Stimulated activated CD4-positive, alpha-beta T cell treated with anti-CD3 and anti-CD28 coated beads, TNF-alpha, amount 100 ng/mL, for 4 hours (primary cell): Measurements from ENCODE around the gene ZCCHC24.

Source experiments
- DNase-seq, 3 experiments: peaks; one replicate each; pipeline ENCODE4 v3.0.0-alpha.2; 2020; ENCODE audit warnings: low read depth in 3 of 3

ZCCHC24 gene

GRCh38 chr10:79445977-79446757 lies 743 bp upstream of the ZCCHC24 start:
- peak in 1 of 3 experiments; percentile 7 for DNase-seq

- DNase-seq = peak in 2 of 3 experiments; percentile 12 to 33
Measured at GRCh38 chr10:79444199-79445119, 965 bp downstream of the ZCCHC24 start.

GRCh38 chr10:79443338-79444198 lies 1.9 kb downstream of the ZCCHC24 start:
- no peak for DNase-seq

GRCh38 chr10:79442171-79443040 lies 3.0 kb downstream of the ZCCHC24 start:
- DNase-seq = no peak

GRCh38 chr10:79441433-79441832 lies 4.0 kb downstream of the ZCCHC24 start:
- no peak for DNase-seq

GRCh38 chr10:79440281-79440680 lies 5.1 kb downstream of the ZCCHC24 start:
- DNase-seq = no peak

DNA sequence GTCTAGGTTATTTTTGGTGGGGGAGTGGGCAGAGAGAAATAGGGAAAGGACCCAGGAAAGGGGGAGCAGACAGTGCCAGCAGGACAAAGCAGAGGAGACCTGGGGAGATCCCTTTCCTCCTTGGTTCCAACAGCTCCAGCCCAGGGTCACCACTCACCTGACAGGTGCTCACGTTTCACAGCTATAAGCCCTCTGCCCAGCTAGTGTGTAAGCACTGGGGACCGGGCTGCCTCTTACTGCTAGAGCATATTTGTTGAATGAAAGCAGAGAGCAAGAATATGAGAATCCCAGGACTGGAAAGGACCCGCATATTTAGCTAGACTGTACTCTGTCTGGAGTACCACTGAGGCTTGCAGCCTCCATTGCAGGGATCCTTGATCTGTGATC lies 6.7 kb downstream of the ZCCHC24 start:
- DNase-seq = no peak

GRCh38 chr10:79438021-79438698 lies 7.3 kb downstream of the ZCCHC24 start:
- DNase-seq = no peak

GRCh38 chr10:79437111-79437814 lies 8.2 kb downstream of the ZCCHC24 start:
- DNase-seq = no peak

GRCh38 chr10:79436850-79437103 lies 8.6 kb downstream of the ZCCHC24 start:
- no peak for DNase-seq

DNA sequence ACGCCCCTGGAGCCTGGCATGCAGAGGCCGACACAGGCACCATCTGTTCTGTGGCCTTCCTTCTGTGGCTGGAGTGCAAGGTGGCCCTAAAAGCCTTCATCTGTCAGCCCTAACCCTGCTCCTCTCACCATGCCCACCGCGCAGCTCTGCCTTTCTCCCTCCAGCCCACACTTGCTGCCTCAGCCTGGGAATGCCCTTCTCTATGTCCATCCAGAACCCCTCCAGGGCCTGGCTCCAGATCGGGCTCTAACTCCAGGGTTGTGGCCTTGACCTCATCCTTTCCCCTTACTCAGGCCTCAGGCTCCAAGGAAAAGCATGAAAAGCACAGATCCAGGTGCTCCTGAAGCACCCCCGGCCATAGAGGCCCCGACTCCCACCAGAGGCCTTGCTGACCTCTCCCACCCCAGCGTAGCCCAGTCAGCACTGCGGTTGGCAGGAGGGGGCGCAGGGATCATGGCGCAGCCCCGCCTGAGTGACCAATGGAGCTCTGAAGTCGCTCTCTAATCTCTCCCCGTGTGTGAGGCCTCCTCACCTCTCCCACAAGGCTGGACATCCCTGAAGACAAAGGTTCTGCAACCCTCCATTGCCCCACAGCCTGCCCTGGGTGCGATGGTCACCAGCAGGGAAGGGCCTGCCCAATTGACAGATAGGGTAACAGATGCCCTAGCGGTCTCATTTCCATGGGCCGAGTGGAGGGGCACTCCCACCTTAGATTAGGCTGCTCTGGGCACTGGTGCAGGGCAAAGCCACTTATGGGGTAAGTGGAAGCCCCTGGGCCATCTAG lies 9.2 kb downstream of the ZCCHC24 start:
- DNase-seq = no peak

DNA sequence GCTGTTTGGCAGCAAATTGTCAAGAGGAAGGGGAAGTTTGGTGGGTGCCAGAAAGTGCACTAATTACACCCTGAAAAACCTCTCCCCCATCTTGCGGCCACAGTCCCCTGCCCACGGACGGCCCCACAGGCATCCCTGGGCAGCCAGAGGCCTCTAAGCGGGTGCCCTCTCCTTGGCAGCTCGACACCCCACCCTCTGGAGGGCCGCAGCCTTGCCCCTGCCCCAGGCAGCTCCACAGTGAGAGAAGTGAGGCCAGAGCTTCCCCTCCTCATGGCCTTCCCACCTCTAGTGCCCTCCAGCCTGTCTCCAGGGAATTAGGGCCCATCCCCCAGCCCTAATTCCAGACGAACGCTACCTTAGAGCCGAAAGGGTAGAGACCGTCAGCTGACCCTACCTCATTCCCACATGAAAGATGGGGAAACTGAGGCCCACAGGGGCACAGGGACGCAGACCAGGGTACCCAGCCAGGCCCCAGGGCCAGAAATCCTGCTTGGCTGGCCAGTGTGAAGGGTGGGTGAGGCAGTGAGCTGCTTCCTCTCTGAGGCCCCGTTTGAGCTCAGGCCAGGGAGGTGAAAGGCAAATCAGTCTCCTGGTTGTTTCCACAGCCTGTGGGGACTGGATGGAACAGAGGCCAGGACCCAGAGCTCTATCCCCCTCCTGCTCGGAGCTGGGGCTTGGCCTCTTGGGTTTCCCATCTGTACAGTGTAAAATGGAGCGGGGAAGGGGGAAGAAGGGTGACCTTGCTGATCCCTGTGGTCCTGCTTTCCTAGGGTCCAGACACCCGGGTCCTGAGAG lies 10.0 kb downstream of the ZCCHC24 start:
- DNase-seq = no peak

GRCh38 chr10:79434821-79435251 lies 10.6 kb downstream of the ZCCHC24 start:
- DNase-seq = no peak

- DNase-seq = no peak
Measured at GRCh38 chr10:79434223-79434687, 11.2 kb downstream of the ZCCHC24 start.

GRCh38 chr10:79433324-79434222 lies 11.9 kb downstream of the ZCCHC24 start:
- DNase-seq = no peak

DNA sequence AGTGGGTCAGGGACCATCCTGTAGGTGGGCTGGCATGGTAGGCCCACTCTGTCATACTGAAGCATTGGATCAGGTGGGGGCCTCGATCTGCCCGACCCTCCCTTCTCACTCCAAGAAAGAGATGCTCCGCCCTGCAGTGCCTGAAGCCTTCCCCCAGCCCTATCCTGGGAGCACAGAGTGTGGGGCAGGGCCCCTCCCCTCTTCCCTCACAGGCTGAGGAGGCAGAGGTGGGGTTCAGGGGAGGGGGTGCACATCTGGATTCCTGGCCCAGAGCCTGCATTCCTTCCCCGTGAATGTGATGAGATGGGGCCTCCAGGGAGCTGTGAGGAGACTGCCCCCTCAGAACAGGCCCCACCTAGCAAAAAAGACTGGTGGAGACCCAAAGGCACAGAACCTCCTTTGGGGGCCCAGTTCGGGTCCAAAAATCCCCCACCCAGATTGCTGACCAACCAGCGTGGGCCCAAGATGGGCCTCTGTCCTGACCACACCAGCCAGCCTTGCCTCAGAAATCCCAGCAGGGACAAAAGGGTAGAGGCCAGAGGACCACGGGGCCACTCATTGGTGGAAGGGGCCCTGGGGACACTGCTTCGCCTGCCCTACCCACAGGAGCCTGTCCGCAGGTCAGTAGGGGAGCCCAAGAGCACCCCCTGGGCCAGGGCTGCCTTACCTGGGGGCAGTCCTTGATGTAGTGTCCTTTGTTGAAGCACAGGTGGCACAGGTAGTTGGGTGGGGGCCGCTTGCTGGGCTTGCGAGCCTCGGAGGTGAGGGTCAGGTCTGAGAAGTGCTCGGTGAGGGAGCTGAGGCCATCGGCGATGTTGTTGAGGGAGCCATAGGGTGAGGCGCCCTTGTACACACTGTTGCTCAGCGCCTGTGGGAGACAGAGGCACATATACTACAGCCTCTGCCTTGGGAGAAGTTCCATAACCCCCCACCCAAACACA lies 13.3 kb downstream of the ZCCHC24 start:
- no peak for DNase-seq
